Hepatocyte (in vitro differentiated cells): ENCODE measurements around the gene TACSTD2. TPM values are rescaled to one million over a fixed set of nuclear protein-coding genes. Genes with fewer than 3 reads are reported as not detected.
"Not testable (repeated sequence)": the region's sequence is repeated elsewhere in the genome, so short reads cannot be mapped to it uniquely, and the experiment has no call there.

Experiments used
- DNase-seq: peaks from one replicate; pipeline ENCODE4 v3.0.0-alpha.2; 2016; ENCODE audit warnings: low spot score
- H2AFZ ChIP-seq: fragments of 200-600 bp; sonication (generic); 2 replicates; pipeline ENCODE4 v1.6.0; 2016; ENCODE audit warnings: antibody characterized with exemption, mild to moderate bottlenecking
- H3K27ac ChIP-seq: fragments of 200-600 bp; sonication (generic); 2 replicates; pipeline ENCODE4 v1.5.1; 2016; ENCODE audit warnings: mild to moderate bottlenecking
- H3K27me3 ChIP-seq: fragments of 200-600 bp; sonication (generic); 2 replicates; pipeline ENCODE4 v1.6.1; 2016
- H3K36me3 ChIP-seq: fragments of 200-600 bp; sonication (generic); replicated peaks from 2 replicates; pipeline ENCODE4 v1.5.1; 2016; ENCODE audit warnings: low read depth; ENCODE audit not compliant: insufficient read depth
- H3K4me1 ChIP-seq: fragments of 200-600 bp; sonication (generic); 2 replicates; pipeline ENCODE4 v1.5.1; 2016; ENCODE audit warnings: mild to moderate bottlenecking, moderate library complexity; ENCODE audit not compliant: insufficient read depth
- H3K4me2 ChIP-seq: fragments of 200-600 bp; sonication (generic); 2 replicates; pipeline ENCODE4 v1.6.0; 2016
- H3K4me3 ChIP-seq: fragments of 200-600 bp; sonication (generic); 2 replicates; pipeline ENCODE4 v1.5.1; 2016; ENCODE audit warnings: mild to moderate bottlenecking
- H3K79me2 ChIP-seq: fragments of 200-600 bp; sonication (generic); 2 replicates; pipeline ENCODE4 v1.6.0; 2017; ENCODE audit warnings: mild to moderate bottlenecking
- H3K9me2 ChIP-seq: fragments of 200-600 bp; sonication (generic); replicated peaks from 2 replicates; pipeline ENCODE4 v1.6.0; 2017; ENCODE audit warnings: mild to moderate bottlenecking; ENCODE audit not compliant: insufficient read depth
- H3K9me3 ChIP-seq: fragments of 200-600 bp; sonication (generic); 2 replicates; pipeline ENCODE4 v1.5.1; 2016; ENCODE audit warnings: low read depth, mild to moderate bottlenecking
- H4K20me1 ChIP-seq: fragments of 200-600 bp; sonication (generic); 2 replicates; pipeline ENCODE4 v1.6.0; 2016; ENCODE audit warnings: mild to moderate bottlenecking; ENCODE audit not compliant: insufficient read depth, poor library complexity, severe bottlenecking
- EZH2 ChIP-seq: fragments of 200-600 bp; sonication (generic); IDR thresholded peaks from 2 replicates; pipeline ENCODE4 v1.6.1; 2016; ENCODE audit warnings: antibody characterized with exemption, mild to moderate bottlenecking, borderline replicate concordance
- EZH2phosphoT487 ChIP-seq: fragments of 200-600 bp; sonication (generic); IDR thresholded peaks from one replicate; pipeline ENCODE4 v1.6.1; 2018; ENCODE audit warnings: antibody characterized with exemption, mild to moderate bottlenecking, low read depth, moderate library complexity; ENCODE audit not compliant: unreplicated experiment, severe bottlenecking
- WGBS: methylation state at CpG from one replicate; pipeline ENCODE4 v1.1.6; 2016; ENCODE audit warnings: low lambda C conversion rate; ENCODE audit errors: missing lambda C conversion rate; 5-methylcytosine and 5-hydroxymethylcytosine counted together
- polyA plus RNA-seq: library from polyadenylated mRNA; unstranded; fragments of >200 nt; fragmentation: Nextera tagmentation; extraction: Ambion mirVana; gene quantifications from 2 replicates; pipeline ENCODE4 v1.2.1, GENCODE V29; 2016
- total RNA-seq: library from RNA; depleted of rRNA; stranded (reverse); fragments of >200 nt; gene quantifications from 2 replicates; pipeline ENCODE4 v1.2.3, GENCODE V29; 2014
- TF ChIP-seq, protein P1 (sequence below): fragments of 200-600 bp; sonication (generic); IDR thresholded peaks from 2 replicates; pipeline ENCODE4 v1.5.1; 2016; ENCODE audit warnings: antibody characterized with exemption, mild to moderate bottlenecking; ENCODE audit not compliant: poor library complexity

TACSTD2 gene
- total and polyA plus RNA-seq, 2 experiments from 2014 or later, result 6.7 to 21.7 TPM

DNA sequence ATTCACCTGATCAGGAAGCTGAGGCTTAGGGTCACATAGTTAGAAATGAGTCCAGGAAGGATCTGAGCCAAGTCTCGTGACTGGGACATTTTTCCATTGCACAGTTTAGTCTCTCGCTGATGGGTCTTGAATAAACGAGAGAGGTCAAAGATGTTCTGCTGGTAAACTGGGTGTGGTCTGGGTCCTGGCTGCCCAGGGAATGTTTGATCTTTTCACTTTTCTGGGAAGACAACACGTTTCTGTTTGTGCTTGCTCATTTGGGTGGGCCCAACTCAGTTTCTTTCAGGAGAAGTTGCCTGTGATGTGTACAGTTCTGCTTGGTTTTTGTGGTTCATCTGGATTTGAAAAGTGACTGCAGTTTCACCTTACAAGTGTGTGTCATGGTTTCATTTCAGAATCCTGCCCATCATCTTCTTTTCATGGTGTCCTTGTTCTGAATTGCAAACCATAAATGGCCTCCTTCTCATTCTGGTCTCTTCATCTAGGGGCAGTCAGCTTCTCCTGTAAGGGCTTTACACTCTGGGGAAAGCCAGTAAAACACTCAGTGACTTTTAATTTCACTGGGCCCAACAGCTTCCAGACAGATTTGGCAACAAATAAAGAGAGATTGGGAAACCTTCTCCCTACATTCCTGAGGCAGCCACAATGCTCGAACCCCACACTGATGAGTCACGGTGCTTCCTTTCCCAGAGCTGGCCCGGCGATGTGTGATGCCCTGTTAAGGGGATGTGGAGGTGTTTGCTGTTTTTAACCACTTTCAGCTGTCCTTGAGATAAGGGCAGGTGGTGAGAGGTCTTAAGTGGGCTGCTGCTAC lies 7.2 kb upstream of the TACSTD2 start:
- peak overlapping the region; percentile 70 for H3K27ac ChIP-seq
- no peak overlapping the region for H2AFZ ChIP-seq
- H3K36me3 ChIP-seq, result no peaks in the 10 kb centered on the region
- no peaks in the 10 kb centered on the region for H3K27me3 ChIP-seq
- TF ChIP-seq EZH2phosphoT487 (no peak), EZH2 (no peak)
- TF ChIP-seq, protein P1, sequence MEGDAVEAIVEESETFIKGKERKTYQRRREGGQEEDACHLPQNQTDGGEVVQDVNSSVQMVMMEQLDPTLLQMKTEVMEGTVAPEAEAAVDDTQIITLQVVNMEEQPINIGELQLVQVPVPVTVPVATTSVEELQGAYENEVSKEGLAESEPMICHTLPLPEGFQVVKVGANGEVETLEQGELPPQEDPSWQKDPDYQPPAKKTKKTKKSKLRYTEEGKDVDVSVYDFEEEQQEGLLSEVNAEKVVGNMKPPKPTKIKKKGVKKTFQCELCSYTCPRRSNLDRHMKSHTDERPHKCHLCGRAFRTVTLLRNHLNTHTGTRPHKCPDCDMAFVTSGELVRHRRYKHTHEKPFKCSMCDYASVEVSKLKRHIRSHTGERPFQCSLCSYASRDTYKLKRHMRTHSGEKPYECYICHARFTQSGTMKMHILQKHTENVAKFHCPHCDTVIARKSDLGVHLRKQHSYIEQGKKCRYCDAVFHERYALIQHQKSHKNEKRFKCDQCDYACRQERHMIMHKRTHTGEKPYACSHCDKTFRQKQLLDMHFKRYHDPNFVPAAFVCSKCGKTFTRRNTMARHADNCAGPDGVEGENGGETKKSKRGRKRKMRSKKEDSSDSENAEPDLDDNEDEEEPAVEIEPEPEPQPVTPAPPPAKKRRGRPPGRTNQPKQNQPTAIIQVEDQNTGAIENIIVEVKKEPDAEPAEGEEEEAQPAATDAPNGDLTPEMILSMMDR, result no peak
- H3K79me2 ChIP-seq, result no peaks in the 10 kb centered on the region
- no peak overlapping the region for H3K4me3 ChIP-seq
- H3K9me2 ChIP-seq, result no peaks in the 10 kb centered on the region
- peaks cover 8% of the 10 kb centered on the region for H3K4me1 ChIP-seq
- DNase-seq, result peak; percentile 66
- peak overlapping the region; percentile 27 for H3K4me2 ChIP-seq
- WGBS, result 33% methylated on average over 8 of the region's 8 CpGs
- H3K9me3 ChIP-seq, result no peaks in the 10 kb centered on the region
- H4K20me1 ChIP-seq, result no peaks in the 10 kb centered on the region

DNA sequence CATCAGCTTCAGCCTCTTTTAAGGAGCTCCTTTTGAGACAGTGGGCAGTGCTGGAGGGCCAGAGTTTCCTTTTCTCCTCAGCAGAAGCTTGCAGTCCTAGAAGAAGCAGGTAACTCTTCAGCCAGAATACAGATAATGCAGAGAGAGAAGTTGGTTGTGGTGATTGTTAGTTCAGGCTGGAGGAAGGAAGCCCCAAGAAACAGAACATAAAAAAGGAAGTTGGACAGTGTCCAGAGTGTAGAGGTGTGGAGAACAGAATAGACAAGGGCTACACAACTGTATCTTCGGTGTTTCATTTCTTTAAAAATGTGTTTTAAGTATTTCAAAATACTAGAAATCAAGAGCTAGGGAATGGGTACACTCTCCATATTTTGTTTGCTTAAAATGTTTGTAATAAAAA lies 6.4 kb upstream of the TACSTD2 start:
- 97% methylated on average over 1 of the region's 1 CpG for WGBS
- Histone ChIP-seq H3K4me2 (no peak overlapping the region), H3K9me2 (no peaks in the 10 kb centered on the region), H3K4me1 (peaks cover 8% of the 10 kb centered on the region), H4K20me1 (no peaks in the 10 kb centered on the region), H3K27ac (peak overlapping the region; percentile 70), H3K9me3 (no peaks in the 10 kb centered on the region), H3K4me3 (no peak overlapping the region), H3K79me2 (no peaks in the 10 kb centered on the region), H3K36me3 (no peaks in the 10 kb centered on the region), H2AFZ (no peak overlapping the region), H3K27me3 (no peaks in the 10 kb centered on the region)
- TF ChIP-seq EZH2phosphoT487 (no peak), EZH2 (no peak)
- TF ChIP-seq, protein P1, result no peak
- no peak for DNase-seq

DNA sequence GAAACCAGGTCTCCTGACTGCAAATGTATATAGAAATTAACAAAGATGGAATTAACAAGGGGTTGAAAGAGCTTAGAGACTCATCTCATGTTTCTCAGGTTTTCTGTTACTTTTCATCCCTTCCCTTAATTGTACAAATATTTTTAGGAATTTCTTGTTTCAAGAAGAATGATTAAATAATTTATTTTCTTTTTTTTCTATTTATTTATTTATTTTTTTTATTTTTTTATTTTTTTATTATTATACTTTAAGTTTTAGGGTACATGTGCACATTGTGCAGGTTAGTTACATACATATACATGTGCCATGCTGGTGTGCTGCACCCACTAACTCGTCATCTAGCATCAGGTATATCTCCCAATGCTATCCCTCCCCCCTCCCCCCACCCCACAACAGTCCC lies 5.1 kb upstream of the TACSTD2 start:
- no CpG with 5 or more reads among the region's 1 CpG for WGBS
- not testable (repeated sequence) for H2AFZ ChIP-seq, H3K9me2 ChIP-seq, H3K79me2 ChIP-seq, DNase-seq, H3K36me3 ChIP-seq, H3K4me2 ChIP-seq, H3K27me3 ChIP-seq, H3K9me3 ChIP-seq, H3K27ac ChIP-seq, H3K4me3 ChIP-seq, H4K20me1 ChIP-seq
- H3K4me1 ChIP-seq, result peaks cover 14% of the 10 kb centered on the region

DNA sequence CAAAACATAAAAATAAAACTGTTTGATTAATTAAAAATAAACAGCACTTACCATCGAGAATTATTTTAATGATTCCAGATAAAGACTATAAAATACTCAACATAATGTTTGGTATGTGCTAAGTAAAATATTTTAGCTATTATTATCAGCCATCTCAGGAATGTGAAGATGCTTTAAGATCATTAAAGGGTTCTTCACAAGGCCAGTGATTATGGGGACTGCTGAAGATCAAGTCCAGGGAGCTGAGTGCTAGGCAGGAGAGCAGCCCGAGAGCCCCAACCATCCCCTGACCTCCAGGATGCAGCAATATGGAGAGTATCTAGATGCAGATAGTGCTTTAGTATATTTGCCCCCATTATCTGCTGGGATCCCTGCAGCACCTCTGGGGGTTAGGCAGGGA lies 4.6 kb upstream of the TACSTD2 start:
- Histone ChIP-seq H3K4me2 (no peak overlapping the region), H3K36me3 (no peaks in the 10 kb centered on the region), H2AFZ (no peak overlapping the region), H4K20me1 (no peaks in the 10 kb centered on the region), H3K4me3 (no peak overlapping the region), H3K79me2 (no peaks in the 10 kb centered on the region), H3K9me2 (no peaks in the 10 kb centered on the region), H3K4me1 (peaks cover 14% of the 10 kb centered on the region), H3K9me3 (no peaks in the 10 kb centered on the region), H3K27me3 (no peaks in the 10 kb centered on the region), H3K27ac (no peak overlapping the region)
- 79% methylated on average over 2 of the region's 2 CpGs for WGBS
- DNase-seq, result no peak
- TF ChIP-seq EZH2phosphoT487, result no peak
- TF ChIP-seq, protein P1, result no peak
- no peak for TF ChIP-seq EZH2
